NCI-H526 treated with DMSO at 0.1 percent for 48 hours (cell line): ENCODE measurements around the gene IL12A.

ENCODE experiments used
- DNase-seq: peaks from one replicate; lab custom pipeline; 2025; lab: John Stamatoyannopoulos, UW

IL12A gene

DNA sequence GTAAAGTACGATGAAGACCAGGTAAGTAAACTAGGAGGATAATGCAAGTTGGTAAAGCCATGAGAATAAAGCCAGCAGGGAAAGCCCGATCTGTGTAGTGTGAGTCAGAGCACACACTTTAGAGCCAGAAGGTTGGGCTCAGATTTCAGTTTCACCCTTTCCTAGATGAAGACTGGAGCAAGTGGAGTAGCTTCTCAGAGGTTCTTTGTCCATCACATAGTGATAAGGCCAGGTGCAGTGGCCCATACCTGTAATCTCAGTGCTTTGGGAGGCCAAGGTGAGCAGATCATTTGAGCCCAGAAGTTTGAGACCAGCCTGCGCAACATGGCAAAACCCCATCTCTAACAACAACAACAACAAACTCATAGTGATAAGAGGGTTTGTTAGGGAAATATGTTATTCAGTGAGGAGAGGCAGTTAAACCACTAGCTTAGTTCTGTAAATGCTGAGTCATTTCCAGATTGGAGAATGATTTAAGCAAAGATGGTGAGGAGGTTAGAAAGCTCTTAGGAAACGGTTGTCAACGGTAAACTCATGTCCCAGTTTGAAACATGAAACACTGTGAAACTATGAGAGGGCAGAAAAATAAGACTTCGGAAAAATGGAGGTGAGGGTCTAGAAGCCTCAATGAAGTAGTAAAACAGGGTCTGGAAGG lies 39.0 kb downstream of the IL12A start:
- DNase-seq = no peak

DNA sequence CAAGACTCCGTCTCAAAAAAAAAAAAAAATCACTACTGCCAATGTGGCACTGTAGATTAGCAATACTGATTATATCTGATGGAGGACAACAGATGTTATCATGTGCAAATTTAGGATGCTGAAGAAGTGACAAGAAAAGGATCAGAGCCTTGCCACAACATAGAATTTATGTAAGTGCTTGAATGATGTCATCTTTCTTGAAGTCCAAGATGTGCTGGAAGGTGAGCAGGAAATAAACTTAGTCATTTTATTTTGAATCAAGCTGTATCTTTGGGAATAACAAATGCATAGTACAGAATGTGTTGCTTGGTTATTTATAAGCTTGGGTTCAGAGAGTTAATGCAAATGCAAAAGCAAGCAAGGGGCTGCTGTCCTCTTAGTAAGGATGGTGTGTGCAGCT lies 47.1 kb downstream of the IL12A start:
- no peak for DNase-seq

DNA sequence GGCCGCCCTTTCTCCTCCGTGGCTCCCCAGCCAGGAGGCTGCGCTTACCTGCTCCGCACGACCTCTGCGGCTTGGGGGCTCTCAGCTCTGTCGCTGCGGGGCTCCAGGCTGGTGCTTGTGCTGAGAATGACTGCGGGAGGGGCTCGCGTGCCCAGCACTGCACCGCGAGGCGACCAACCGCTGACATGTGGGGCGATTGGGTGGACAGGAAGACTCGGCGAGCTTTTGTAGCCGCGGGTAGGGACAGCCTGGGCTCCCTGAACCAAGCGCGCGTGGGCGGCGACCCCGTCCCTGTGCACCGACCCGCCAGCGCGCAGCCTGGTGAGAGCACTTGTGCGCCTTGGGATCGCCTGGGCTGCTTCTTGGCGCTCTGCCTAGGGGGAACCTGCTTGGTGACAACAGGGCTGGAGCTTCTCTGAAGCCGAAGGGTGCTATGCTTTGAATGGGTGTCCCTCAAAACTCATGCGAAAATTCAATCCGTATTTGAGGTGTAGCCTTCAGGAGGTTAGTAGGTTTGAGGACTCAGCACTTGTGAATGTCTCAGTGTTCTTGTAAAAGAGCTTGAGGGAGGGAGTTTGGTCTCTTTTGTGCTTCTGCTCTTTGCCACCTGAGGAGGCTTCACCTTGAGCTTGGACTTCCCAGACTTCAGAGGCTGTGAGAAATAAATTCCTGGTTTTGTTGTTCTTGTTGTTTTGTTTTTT lies 50.4 kb downstream of the IL12A start:
- no peak for DNase-seq

DNA sequence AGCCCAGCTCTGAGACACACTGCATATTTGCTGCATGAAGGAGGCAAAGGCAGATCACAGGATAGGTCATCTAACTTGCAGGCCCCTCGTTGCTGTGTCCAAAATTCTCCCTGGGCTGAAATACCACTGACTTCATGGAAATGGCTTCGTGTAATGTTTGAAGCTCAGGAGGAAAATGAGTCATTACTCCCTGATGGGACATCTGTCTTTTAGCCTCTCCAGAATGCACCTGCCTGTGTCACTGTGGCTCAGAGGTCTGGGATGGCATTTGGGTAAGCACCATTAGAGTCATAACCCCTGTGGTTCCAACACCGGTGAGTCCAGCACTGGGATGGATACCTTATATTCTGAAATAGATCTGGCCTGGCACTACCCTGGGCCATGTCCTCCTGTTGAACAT lies 51.5 kb downstream of the IL12A start:
- DNase-seq = no peak

DNA sequence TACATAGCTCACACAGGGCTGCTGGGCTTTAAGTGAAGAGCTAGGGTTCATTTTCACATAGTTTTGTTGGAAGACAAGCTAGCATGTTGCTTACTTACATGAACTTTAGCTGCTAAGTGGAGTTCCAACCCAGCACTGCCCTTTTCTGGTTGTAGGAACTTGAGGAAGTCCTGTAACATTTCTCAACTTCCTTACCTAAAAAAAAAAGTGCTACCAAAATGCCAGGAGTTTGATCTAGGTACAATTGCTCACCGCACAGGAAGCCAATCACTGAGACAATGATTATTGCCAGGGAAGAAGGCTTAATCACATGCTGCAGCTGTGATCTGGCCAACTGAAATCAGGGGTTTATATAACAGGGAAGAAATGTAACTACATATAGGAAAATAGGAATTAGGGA lies 52.8 kb downstream of the IL12A start:
- DNase-seq = no peak

DNA sequence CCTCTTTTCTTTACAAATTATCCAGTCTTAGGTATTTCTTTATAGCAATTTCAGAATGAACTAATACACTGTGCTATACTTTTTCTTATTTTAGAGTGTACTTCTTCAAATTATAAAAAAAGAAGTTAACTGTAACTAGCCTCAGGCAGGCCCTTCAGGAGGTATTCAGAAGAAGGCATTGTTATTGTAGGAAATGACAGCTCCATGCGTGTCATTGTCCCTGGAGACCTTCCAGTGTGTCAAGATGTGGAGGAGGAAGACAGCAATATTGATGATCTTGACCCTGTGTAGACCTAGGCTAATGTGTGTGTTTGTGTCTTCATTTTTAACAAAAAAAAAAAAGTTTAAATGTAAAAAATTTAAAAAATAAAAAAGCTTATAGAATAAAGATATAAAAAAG lies 55.5 kb downstream of the IL12A start:
- DNase-seq = no peak
